NCI-H2227 treated with DMSO at 0.1 percent for 48 hours (cell line): ENCODE measurements around the gene POLR1E.
"Not testable (repeated sequence)": the region's sequence is repeated elsewhere in the genome, so short reads cannot be mapped to it uniquely, and the experiment has no call there.

Experiments used
- DNase-seq: peaks from one replicate; lab custom pipeline; 2025; lab: John Stamatoyannopoulos, UW

The POLR1E gene

GRCh38 chr9:37501957-37502596 is 16.3 kb downstream of the POLR1E start:
- no peak for DNase-seq

DNA sequence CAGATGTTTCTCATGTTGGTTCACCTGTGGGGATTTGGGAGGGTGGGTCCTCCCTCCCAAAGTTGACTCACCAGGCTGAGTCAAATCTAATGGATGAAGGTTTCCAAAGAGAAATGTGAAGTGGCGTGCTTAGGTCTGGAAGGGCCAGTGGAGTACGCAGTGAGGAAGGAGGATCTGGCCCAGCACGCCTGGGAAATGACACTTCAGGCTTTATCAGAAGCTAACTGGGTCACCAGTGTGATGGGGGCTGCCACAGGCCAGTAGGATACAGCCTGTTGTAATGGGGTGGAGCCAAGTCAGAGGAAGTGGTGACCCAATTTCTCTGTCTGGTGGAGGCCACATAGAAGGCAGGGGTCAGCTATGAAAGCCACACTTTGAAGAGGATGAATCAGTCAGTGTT is 18.0 kb downstream of the POLR1E start:
- DNase-seq = no peak

- no peak for DNase-seq
Observed at GRCh38 chr9:37504605-37505004, 18.9 kb downstream of the POLR1E start.

GRCh38 chr9:37507566-37508134 is 21.9 kb downstream of the POLR1E start:
- DNase-seq = no peak

DNA sequence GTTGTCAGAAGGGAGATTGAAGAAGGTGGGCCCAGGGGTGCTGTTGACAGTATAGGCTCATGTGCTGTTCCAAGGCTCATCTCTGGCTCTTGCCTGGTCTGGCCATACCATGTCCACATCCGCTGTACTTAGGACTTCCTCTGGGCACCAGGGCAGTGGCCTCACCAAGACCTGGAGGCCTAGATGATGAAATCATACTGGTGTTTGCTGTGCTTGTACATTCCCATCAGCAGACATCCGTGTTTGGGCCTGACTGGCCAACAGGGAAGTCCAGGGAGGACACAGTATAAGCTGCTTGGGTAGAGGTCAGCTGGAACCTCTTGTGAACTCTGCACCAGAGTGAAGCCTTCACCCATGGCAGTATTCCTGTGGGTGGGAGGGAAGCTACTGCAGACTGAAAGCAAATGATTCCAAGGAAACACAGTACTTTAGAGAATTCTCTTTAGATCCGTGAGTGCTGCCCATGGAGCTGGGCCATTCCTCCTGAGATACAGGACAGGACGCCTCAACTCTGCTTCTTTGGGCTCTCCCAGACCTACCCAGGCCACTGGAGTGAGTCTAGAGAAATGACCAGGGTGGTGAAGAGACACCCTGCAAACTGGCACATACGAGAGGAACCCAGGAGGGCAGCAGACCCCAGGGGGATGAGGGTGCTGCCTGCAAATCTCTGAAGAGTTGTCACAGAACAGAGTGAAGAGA is 22.5 kb downstream of the POLR1E start:
- DNase-seq = no peak

DNA sequence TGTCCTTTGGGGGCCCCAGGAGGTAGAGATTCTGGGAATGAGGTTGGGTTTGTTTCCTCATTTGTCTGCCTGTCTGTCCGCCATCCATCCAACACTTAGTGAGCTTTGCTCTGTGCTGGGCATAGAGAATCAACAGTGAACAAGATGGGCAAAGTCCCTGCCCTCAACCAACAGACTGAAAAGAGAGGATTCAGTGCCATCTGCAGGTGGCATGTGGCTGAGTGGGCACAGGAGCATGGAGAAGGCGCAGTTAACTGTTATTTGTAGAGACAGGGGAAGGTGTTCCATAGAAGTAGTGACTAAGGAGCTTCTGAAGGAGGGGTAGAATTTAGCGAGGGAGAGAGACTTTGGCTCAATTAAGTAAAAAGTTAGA is 23.1 kb downstream of the POLR1E start:
- DNase-seq = no peak

- no peak for DNase-seq
Observed at GRCh38 chr9:37509536-37509935, 23.8 kb downstream of the POLR1E start.

- not testable (repeated sequence) for DNase-seq
Observed at GRCh38 chr9:37510053-37510452, 24.3 kb downstream of the POLR1E start.

- DNase-seq = no peak
Observed at GRCh38 chr9:37511016-37512010, 25.6 kb downstream of the POLR1E start.

GRCh38 chr9:37512437-37512836 is 26.7 kb downstream of the POLR1E start:
- DNase-seq = no peak

- not testable (repeated sequence) for DNase-seq
Observed at GRCh38 chr9:37514415-37514814, 28.7 kb downstream of the POLR1E start.

- no peak for DNase-seq
Observed at GRCh38 chr9:37514999-37515398, 29.3 kb downstream of the POLR1E start.

GRCh38 chr9:37515620-37516258 is 30.0 kb downstream of the POLR1E start:
- no peak for DNase-seq

DNA sequence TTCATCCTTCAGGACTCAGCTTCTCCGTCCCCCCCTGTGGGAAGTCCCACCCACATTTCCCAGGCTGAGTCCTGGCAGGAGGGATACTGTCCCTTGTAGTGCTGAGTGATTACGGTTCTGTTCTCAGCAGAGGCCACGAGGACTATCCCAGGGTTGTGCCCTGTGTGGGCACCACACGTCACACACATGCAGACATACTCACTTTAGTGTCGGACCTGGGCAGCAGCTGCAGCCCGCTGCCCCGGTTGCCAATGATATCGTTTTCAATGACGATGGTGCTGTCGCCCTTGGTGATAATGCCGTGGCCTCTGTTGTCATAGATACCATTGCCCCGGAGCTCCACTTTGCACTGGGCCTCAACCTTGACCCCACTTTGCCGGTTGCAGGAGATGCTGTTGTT is 32.2 kb downstream of the POLR1E start:
- no peak for DNase-seq

DNA sequence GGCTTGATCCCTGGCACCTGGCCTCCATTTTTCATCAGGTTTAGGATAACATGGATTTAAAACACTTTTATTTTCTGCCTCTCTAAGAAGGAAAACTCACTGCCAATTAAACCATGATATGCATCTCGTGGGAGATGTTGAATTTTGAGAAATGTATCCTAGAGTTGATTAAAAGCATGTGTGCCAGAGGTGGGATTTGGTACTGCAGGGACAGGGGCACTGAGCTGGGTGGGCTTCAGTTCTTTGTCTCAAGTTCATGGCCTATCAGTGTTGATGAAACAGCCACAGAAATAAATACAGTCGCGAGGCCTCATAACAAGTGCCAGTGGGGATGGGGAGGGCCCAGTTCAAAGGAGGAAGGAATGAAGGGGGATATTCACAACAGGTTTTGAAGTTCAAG is 34.9 kb downstream of the POLR1E start:
- DNase-seq = no peak

- DNase-seq = no peak
Observed at GRCh38 chr9:37521111-37521510, 35.4 kb downstream of the POLR1E start.

- DNase-seq = no peak
Observed at GRCh38 chr9:37522971-37523370, 37.2 kb downstream of the POLR1E start.

DNA sequence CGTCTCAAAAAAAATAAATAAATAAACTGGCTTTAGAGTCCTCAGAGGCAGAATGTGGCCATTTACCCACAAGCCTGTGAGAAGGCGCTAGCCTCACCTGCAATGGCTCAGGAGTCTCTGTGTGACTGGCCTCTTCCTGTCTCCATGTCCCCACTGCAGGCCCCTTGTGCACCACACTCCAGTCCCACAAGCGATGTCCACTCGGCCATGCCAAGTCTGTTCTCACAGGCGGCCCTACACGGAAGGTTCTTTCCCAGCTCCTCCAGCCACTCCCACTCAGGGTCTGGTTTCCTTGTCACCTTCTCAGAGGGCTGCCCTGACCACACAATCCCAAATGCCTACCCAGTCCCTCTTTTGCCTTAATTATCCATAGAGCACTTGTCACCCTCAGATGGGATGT is 38.2 kb downstream of the POLR1E start:
- DNase-seq = no peak

DNA sequence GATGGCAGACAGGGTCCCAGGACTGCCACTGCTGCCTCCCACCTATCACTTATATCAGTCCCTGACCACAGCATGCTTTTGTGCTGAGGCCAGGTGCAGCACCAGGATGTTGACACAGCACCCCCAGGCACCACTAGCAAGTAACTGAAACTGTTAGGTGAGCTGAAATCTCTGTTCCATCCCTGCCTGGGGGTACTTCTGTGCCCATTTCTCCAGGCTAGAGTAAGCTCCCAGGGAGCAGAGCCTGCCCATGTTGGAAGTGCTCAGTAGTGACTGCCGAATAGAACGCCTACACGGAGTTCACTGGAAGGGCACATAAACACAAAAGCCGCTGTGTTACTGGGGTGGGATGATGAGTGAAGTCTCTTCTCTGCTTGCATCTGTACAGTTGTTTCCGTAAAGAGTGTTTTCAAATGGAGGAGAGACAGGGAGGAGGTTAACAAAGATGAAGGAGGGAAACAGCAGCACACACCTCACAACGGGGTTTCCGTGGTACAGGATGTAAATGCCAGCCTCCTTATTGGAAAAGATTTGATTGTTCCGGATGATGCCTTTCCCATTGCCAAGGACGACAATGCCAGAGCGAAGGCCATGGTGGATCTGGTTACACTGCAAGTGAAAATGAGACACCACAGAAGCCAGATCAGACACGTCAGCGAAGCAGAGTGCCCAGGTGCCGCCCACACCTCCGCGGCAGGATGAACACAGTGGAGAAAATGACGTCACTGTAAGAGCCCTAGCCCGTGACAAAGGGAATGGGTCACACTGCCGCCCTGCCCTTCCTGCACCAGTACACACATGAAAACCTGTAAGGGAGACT is 43.1 kb downstream of the POLR1E start:
- DNase-seq = no peak

DNA sequence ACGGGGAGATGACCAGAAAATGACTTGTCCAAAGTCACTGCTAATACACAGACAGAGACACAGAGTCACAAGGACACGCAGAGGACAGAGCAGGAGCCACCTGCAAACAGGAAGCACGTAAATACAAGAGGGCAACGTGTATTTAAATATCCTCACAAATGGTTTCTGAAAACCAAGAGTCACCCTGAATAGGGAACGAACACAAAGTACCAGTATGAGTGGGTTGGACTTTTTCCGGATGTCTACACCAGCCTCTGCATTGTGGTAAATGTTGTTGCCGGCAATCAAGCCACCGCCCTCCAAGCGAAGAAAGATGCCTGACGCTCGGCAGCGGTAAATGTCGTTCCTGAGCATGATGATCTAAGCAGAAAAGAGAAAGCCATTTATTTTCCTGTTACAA is 46.0 kb downstream of the POLR1E start:
- no peak for DNase-seq

- DNase-seq = no peak
Observed at GRCh38 chr9:37534412-37534811, 48.7 kb downstream of the POLR1E start.
